Lower lobe of right lung (tissue), 2 donors: ENCODE results near the gene NAALADL2. TPM values are rescaled to one million over a fixed set of nuclear protein-coding genes. Genes with fewer than 3 reads are reported as not detected.

Source experiments
- ATAC-seq, 2 donors: fragments of 200-7000 bp; cut with Tn5 transposase; one replicate each; pipeline ENCODE4 v1.9.1; 2020 to 2022; ENCODE audit warnings: mild to moderate bottlenecking in 2 of 2, moderate library complexity in 2 of 2
- DNase-seq: peaks from one replicate; pipeline ENCODE4 v3.0.0-alpha.2; 2020
- H3K27ac ChIP-seq: fragments of 200-600 bp; one replicate; pipeline ENCODE4 v1.8.0; 2022
- H3K27me3 ChIP-seq: fragments of 200-600 bp; one replicate; pipeline ENCODE4 v1.8.0; 2022; ENCODE audit warnings: low read depth
- H3K36me3 ChIP-seq: fragments of 200-600 bp; one replicate; pipeline ENCODE4 v1.8.0; 2022; ENCODE audit warnings: mild to moderate bottlenecking
- H3K4me1 ChIP-seq: fragments of 200-600 bp; one replicate; pipeline ENCODE4 v1.8.0; 2022
- H3K4me3 ChIP-seq: fragments of 200-600 bp; one replicate; pipeline ENCODE4 v1.8.0; 2022; ENCODE audit warnings: mild to moderate bottlenecking
- H3K9me3 ChIP-seq: fragments of 200-600 bp; one replicate; pipeline ENCODE4 v1.8.0; 2022
- intact Hi-C: fragments of 100-400 bp; cut with DNase I; formaldehyde crosslinking; loops from one replicate; pipeline ENCODE4 v1.11.0; 2022
- total RNA-seq: library from RNA; stranded (reverse); fragmentation: NEBNext Ultra II Directional; extraction: Animal tissue kit (Norgen Biotek cat#: 25700); gene quantifications from one replicate; pipeline ENCODE4 v1.2.1, GENCODE V29; 2021
- TF ChIP-seq, protein P1 (sequence below): fragments of 200-600 bp; IDR thresholded peaks from one replicate; pipeline ENCODE4 v1.8.0; 2022; ENCODE audit warnings: antibody characterized with exemption, mild to moderate bottlenecking
- donor health status: DM: no; HTN: yes; CAD: no; lungs with severe emphysema.

Gene NAALADL2
- total RNA-seq, 1 donor from 2014 or later = 9.8 TPM

DNA sequence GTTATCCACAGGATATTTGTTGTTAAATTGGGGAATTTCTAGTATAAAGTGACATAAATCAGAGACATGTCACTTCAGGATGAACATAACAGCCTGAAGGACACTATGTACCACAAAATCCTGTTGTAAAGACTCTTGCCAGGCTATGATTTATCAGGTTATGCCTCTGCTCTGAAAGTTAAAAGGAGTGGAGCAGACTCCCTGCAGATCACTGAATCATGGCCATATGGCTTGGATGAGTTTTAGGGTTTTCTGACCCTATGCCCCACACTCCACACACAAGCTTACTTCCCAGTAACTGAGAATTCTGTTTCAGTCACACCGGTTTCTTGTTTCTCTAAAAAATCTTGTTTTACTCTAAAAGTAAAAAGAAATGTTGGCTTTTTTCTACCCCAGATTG is 869.4 kb downstream of the NAALADL2 start:
- DNase-seq = no peak
- Histone ChIP-seq H3K4me3 (no peak overlapping the region), H3K4me1 (no peaks in the 10 kb centered on the region), H3K36me3 (no peaks in the 10 kb centered on the region), H3K27ac (no peak overlapping the region), H3K27me3 (no peaks in the 10 kb centered on the region), H3K9me3 (no peaks in the 10 kb centered on the region)
- intact Hi-C loops = no loop called here
- ATAC-seq = no peak
- TF ChIP-seq, protein P1, sequence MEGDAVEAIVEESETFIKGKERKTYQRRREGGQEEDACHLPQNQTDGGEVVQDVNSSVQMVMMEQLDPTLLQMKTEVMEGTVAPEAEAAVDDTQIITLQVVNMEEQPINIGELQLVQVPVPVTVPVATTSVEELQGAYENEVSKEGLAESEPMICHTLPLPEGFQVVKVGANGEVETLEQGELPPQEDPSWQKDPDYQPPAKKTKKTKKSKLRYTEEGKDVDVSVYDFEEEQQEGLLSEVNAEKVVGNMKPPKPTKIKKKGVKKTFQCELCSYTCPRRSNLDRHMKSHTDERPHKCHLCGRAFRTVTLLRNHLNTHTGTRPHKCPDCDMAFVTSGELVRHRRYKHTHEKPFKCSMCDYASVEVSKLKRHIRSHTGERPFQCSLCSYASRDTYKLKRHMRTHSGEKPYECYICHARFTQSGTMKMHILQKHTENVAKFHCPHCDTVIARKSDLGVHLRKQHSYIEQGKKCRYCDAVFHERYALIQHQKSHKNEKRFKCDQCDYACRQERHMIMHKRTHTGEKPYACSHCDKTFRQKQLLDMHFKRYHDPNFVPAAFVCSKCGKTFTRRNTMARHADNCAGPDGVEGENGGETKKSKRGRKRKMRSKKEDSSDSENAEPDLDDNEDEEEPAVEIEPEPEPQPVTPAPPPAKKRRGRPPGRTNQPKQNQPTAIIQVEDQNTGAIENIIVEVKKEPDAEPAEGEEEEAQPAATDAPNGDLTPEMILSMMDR = no peak

DNA sequence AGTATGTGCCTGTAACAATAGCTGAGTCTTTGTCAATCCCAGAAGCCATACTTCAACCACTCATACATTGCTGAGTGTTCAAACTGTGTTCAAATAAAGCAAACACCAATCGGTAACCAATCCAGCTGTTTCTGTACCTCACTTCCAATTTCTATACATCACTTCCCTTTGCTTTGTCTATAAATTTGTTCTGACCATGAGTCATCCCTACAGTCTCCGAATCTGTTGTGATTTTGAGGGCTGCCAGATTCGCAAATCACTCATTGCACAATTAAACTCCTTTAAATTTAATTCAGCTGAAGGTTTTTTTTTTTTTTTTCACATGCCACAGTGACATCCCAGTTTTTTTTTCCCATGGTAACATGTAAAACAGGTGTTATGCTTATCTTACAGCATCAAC is 870.3 kb downstream of the NAALADL2 start:
- Histone ChIP-seq H3K36me3 (no peaks in the 10 kb centered on the region), H3K27ac (no peak overlapping the region), H3K9me3 (no peaks in the 10 kb centered on the region), H3K4me1 (no peaks in the 10 kb centered on the region), H3K27me3 (no peaks in the 10 kb centered on the region), H3K4me3 (no peak overlapping the region)
- intact Hi-C loops = no loop called here
- DNase-seq (no peak), ATAC-seq (no peak)
- TF ChIP-seq, protein P1 = no peak

DNA sequence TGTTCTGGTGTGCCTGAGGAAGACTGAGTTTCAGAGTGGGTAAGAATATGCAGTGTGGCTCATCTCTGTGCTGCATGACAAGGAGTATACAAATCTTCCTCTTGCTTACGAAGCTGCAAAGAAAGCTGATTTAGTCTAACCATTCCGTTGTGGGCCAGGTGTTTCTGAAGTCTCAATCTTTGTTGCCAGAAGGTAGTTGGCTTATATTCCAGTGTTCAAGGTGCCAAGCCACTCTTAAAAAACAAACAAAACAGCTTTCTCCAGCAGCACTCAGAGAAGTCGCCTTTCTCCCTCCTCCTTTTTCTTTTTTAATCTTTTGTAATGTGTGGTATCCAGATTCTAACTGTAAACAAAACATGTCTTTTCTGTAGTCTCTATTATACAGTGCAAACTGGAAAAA is 872.4 kb downstream of the NAALADL2 start:
- Histone ChIP-seq H3K36me3 (no peaks in the 10 kb centered on the region), H3K4me3 (no peak overlapping the region), H3K4me1 (no peaks in the 10 kb centered on the region), H3K27ac (no peak overlapping the region), H3K9me3 (no peaks in the 10 kb centered on the region), H3K27me3 (no peaks in the 10 kb centered on the region)
- TF ChIP-seq, protein P1 = no peak
- no peak for DNase-seq
- no peak for ATAC-seq
- intact Hi-C loops = no loop called here

DNA sequence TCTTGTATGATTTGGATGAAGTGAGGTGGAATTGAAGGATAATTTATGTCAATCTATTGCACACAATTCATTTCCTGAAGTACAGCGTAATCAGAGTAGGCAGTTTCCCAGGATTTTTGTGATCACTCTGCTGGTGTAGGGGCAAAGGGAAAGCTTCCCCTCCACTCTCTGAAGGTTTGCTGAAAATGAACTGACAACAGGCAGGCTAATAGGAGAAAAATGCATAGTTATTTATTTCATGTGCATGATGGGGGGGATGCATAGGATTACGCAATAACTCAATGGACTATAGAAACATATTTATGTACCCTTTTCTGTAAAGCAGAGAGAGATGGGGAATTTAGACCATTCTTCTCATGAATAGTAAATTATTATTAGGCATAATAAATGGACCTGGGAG is 872.9 kb downstream of the NAALADL2 start:
- no peaks in the 10 kb centered on the region for H3K27me3 ChIP-seq
- no peaks in the 10 kb centered on the region for H3K4me1 ChIP-seq
- no peak overlapping the region for H3K27ac ChIP-seq
- H3K4me3 ChIP-seq = no peak overlapping the region
- ATAC-seq (no peak), DNase-seq (no peak)
- TF ChIP-seq, protein P1 = no peak
- intact Hi-C loops = no loop called here
- no peaks in the 10 kb centered on the region for H3K9me3 ChIP-seq
- H3K36me3 ChIP-seq = no peaks in the 10 kb centered on the region

DNA sequence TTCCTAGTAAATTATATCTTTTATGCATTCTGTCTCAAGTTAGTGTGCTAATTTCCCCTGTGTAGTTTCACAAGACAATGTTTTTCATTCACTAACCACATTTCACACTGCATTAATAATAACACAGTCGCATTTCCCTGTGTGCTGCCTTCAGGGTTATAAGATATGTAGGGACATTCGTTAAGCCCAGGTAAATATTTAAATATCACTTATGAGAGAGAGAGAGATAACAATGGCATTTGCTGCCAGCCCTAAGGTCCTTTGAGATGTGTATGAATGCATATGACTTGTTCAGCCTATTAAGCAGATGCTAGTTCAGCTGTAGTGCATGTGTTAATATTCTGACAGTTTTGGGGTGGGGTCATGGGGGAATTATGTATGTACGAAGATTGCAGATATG is 876.7 kb downstream of the NAALADL2 start:
- Histone ChIP-seq H3K27me3 (no peaks in the 10 kb centered on the region), H3K9me3 (no peaks in the 10 kb centered on the region), H3K36me3 (no peaks in the 10 kb centered on the region), H3K4me1 (no peaks in the 10 kb centered on the region), H3K27ac (no peak overlapping the region), H3K4me3 (no peak overlapping the region)
- TF ChIP-seq, protein P1 = no peak
- intact Hi-C loops = no loop called here
- DNase-seq (no peak), ATAC-seq (no peak)
